Measurements from ENCODE around the gene MAP2.

The MAP2 gene

GRCh38 chr2:209636076-209636475 is 212.2 kb downstream of the MAP2 start:
- no peak overlapping the region for H3K4me3 ChIP-seq (ENCODE audit: low read length)
- no peak for TF ChIP-seq ZNF274 (IDR thresholded peaks at IDR 0.05; ENCODE audit: low read depth, low read length)

GRCh38 chr2:209637293-209637692 is 213.4 kb downstream of the MAP2 start:
- TF ChIP-seq ZNF274 (IDR thresholded peaks at IDR 0.05; ENCODE audit: low read depth, low read length) = no peak
- no peak overlapping the region for H3K4me3 ChIP-seq (ENCODE audit: low read length)

GRCh38 chr2:209638346-209638745 is 214.5 kb downstream of the MAP2 start:
- TF ChIP-seq ZNF274 (IDR thresholded peaks at IDR 0.05; ENCODE audit: low read depth, low read length) = no peak
- no peak overlapping the region for H3K4me3 ChIP-seq (ENCODE audit: low read length)

- no peak for TF ChIP-seq ZNF274 (IDR thresholded peaks at IDR 0.05; ENCODE audit: low read depth, low read length)
- no peak overlapping the region for H3K4me3 ChIP-seq (ENCODE audit: low read length)
These were observed 216.5 kb downstream of the MAP2 start for GRCh38 chr2:209640358-209640757.

- H3K4me3 ChIP-seq (ENCODE audit: low read length) = no peak overlapping the region
- TF ChIP-seq ZNF274 (IDR thresholded peaks at IDR 0.05; ENCODE audit: low read depth, low read length) = no peak
These were observed 218.4 kb downstream of the MAP2 start for GRCh38 chr2:209642146-209642820.

- no peak overlapping the region for H3K4me3 ChIP-seq (ENCODE audit: low read length)
- no peak for TF ChIP-seq ZNF274 (IDR thresholded peaks at IDR 0.05; ENCODE audit: low read depth, low read length)
These were observed 221.0 kb downstream of the MAP2 start for GRCh38 chr2:209644842-209645241.

GRCh38 chr2:209648714-209649113 is 224.9 kb downstream of the MAP2 start:
- no peak for TF ChIP-seq ZNF274 (IDR thresholded peaks at IDR 0.05; ENCODE audit: low read depth, low read length)
- no peak overlapping the region for H3K4me3 ChIP-seq (ENCODE audit: low read length)

GRCh38 chr2:209653134-209653533 is 229.3 kb downstream of the MAP2 start:
- no peak overlapping the region for H3K4me3 ChIP-seq (ENCODE audit: low read length)
- no peak for TF ChIP-seq ZNF274 (IDR thresholded peaks at IDR 0.05; ENCODE audit: low read depth, low read length)

- no peak overlapping the region for H3K4me3 ChIP-seq (ENCODE audit: low read length)
- TF ChIP-seq ZNF274 (IDR thresholded peaks at IDR 0.05; ENCODE audit: low read depth, low read length) = no peak
These were observed 237.5 kb downstream of the MAP2 start for GRCh38 chr2:209661286-209661894.

GRCh38 chr2:209662021-209662420 is 238.2 kb downstream of the MAP2 start:
- no peak for TF ChIP-seq ZNF274 (IDR thresholded peaks at IDR 0.05; ENCODE audit: low read depth, low read length)
- no peak overlapping the region for H3K4me3 ChIP-seq (ENCODE audit: low read length)

GRCh38 chr2:209663139-209663538 is 239.3 kb downstream of the MAP2 start:
- H3K4me3 ChIP-seq (ENCODE audit: low read length) = no peak overlapping the region

GRCh38 chr2:209663656-209664055 is 239.8 kb downstream of the MAP2 start:
- no peak for TF ChIP-seq ZNF274 (IDR thresholded peaks at IDR 0.05; ENCODE audit: low read depth, low read length)
- H3K4me3 ChIP-seq (ENCODE audit: low read length) = no peak overlapping the region

More at GRCh38 chr2:209663139-209663538, 239.3 kb downstream of the MAP2 start:
- TF ChIP-seq ZNF274 (IDR thresholded peaks at IDR 0.05; ENCODE audit: low read depth, low read length) = no peak

GRCh38 chr2:209666296-209666695 is 242.4 kb downstream of the MAP2 start:
- no peak overlapping the region for H3K4me3 ChIP-seq (ENCODE audit: low read length)
- TF ChIP-seq ZNF274 (IDR thresholded peaks at IDR 0.05; ENCODE audit: low read depth, low read length) = no peak

- no peak for TF ChIP-seq ZNF274 (IDR thresholded peaks at IDR 0.05; ENCODE audit: low read depth, low read length)
- H3K4me3 ChIP-seq (ENCODE audit: low read length) = no peak overlapping the region
These were observed 247.3 kb downstream of the MAP2 start for GRCh38 chr2:209671020-209671680.

GRCh38 chr2:209673811-209674210 is 250.0 kb downstream of the MAP2 start:
- no peak overlapping the region for H3K4me3 ChIP-seq (ENCODE audit: low read length)
- no peak for TF ChIP-seq ZNF274 (IDR thresholded peaks at IDR 0.05; ENCODE audit: low read depth, low read length)
